Prostate gland (tissue), 2 donors: Measurements from ENCODE around the gene CD38.

ENCODE experiments used
- POLR2A ChIP-seq: fragments of 450-650 bp; IDR thresholded peaks from one replicate; pipeline ENCODE4 v1.6.1; 2016; ENCODE audit warnings: antibody characterized with exemption, mild to moderate bottlenecking
- TF ChIP-seq, protein P1 (sequence below), 4 experiments: fragments of 200-600 bp in 2 of 4; fragments of 450-650 bp in 2 of 4; sonication (generic) in 2 of 4; IDR thresholded peaks; 1 replicate in 3 of 4; 2 replicates in 1 of 4; pipeline ENCODE4 v1.5.1; 2016 to 2019; ENCODE audit warnings: antibody characterized with exemption in 4 of 4, mild to moderate bottlenecking in 2 of 4, moderate library complexity in 2 of 4

DNA sequence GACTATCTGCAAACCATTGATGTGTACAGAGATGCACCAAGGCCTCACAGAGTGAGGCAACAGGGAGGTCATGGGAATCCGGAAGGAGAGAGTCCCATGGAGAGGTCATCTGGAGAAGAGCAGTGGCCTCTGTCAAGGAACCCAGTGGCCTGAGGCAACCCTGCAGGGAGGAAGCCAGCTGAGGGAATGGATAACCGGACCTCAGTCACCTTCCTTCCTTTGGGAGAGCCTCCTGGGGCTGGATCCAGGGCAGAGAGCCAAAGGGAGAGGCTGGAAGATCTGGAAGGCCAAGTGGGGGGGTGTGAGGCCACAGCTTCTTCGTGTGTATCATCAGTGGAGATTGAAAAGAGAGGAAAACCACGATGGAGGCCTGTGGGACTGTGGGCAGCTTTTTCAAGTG, 24.3 kb upstream of the CD38 start:
- TF ChIP-seq, protein P1, sequence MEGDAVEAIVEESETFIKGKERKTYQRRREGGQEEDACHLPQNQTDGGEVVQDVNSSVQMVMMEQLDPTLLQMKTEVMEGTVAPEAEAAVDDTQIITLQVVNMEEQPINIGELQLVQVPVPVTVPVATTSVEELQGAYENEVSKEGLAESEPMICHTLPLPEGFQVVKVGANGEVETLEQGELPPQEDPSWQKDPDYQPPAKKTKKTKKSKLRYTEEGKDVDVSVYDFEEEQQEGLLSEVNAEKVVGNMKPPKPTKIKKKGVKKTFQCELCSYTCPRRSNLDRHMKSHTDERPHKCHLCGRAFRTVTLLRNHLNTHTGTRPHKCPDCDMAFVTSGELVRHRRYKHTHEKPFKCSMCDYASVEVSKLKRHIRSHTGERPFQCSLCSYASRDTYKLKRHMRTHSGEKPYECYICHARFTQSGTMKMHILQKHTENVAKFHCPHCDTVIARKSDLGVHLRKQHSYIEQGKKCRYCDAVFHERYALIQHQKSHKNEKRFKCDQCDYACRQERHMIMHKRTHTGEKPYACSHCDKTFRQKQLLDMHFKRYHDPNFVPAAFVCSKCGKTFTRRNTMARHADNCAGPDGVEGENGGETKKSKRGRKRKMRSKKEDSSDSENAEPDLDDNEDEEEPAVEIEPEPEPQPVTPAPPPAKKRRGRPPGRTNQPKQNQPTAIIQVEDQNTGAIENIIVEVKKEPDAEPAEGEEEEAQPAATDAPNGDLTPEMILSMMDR (IDR thresholded peaks at IDR 0.05) = no peak
- no peak for TF ChIP-seq POLR2A
